HepG2 (cell line): Measurements from ENCODE around the gene DUSP16. TPM values are rescaled to one million over a fixed set of nuclear protein-coding genes. Genes with fewer than 3 reads are reported as not detected.

Experiments used
- ATF2 ChIP-seq: sonication (generic); formaldehyde crosslinking; IDR thresholded peaks from 2 replicates; pipeline ENCODE4 v1.4.0; 2020; ENCODE audit warnings: missing genetic modification reagents
- CBX2 ChIP-seq, 2 experiments: fragments of 200-600 bp in 1 of 2; sonication (generic); formaldehyde crosslinking in 1 of 2; IDR thresholded peaks; 2 replicates each; pipeline versions ENCODE4 v1.7.0 to v1.8.1; 2018 to 2022; ENCODE audit warnings: low read depth in 2 of 2, low read length in 1 of 2, mild to moderate bottlenecking in 1 of 2, missing genetic modification reagents in 1 of 2
- CREB1 ChIP-seq, 2 experiments: fragments of 450-650 bp in 1 of 2; IDR thresholded peaks; 2 replicates each; pipeline ENCODE4 v1.6.1; 2016 to 2017; ENCODE audit warnings: control low read depth in 1 of 2, mild to moderate bottlenecking in 1 of 2, missing compliant biosample characterization in 1 of 2, missing genetic modification characterization in 1 of 2
- EP300 ChIP-seq, 3 experiments: sonication (generic) in 1 of 3; formaldehyde crosslinking in 1 of 3; IDR thresholded peaks; 2 replicates each; pipeline versions ENCODE4 v1.5.1 to v1.6.1; 2011 to 2020; ENCODE audit warnings: low read depth in 2 of 3, low read length in 2 of 3, borderline replicate concordance in 1 of 3, improper control_type of control experiment in 1 of 3, mild to moderate bottlenecking in 1 of 3, missing genetic modification reagents in 1 of 3, moderate library complexity in 1 of 3
- FOSL1 ChIP-seq: sonication (generic); formaldehyde crosslinking; IDR thresholded peaks from 2 replicates; pipeline ENCODE4 v1.9.0; 2021; ENCODE audit warnings: missing genetic modification reagents, borderline replicate concordance
- ISL2 ChIP-seq: sonication (generic); formaldehyde crosslinking; IDR thresholded peaks from 2 replicates; pipeline ENCODE4 v1.5.0; 2020; ENCODE audit warnings: missing genetic modification reagents
- KLF16 ChIP-seq, 2 experiments: sonication (generic) in 1 of 2; formaldehyde crosslinking in 1 of 2; IDR thresholded peaks; 2 replicates each; pipeline versions ENCODE4 v1.6.1 to v1.8.0; 2016 to 2023; ENCODE audit warnings: missing genetic modification reagents in 2 of 2, missing compliant biosample characterization in 1 of 2
- MAZ ChIP-seq, 2 experiments: sonication (generic) in 1 of 2; formaldehyde crosslinking in 1 of 2; IDR thresholded peaks; 2 replicates each; pipeline versions ENCODE4 v1.5.0 to v1.6.1; 2012 to 2020; ENCODE audit warnings: low read depth in 2 of 2, mild to moderate bottlenecking in 2 of 2, borderline replicate concordance in 1 of 2, improper control_type of control experiment in 1 of 2, low read length in 1 of 2, missing genetic modification reagents in 1 of 2, moderate library complexity in 1 of 2
- SAP130 ChIP-seq: IDR thresholded peaks from 2 replicates; pipeline ENCODE4 v1.6.1; 2016; ENCODE audit warnings: low read depth
- SOX5 ChIP-seq: IDR thresholded peaks from 2 replicates; pipeline ENCODE4 v1.6.1; 2016; ENCODE audit warnings: borderline replicate concordance
- XRCC5 ChIP-seq: fragments of 200-400 bp; formaldehyde crosslinking; optimal IDR thresholded peaks from 2 replicates; pipeline ENCODE3; 2017; ENCODE audit warnings: mild to moderate bottlenecking, low read length
- ZBTB21 ChIP-seq: sonication (generic); formaldehyde crosslinking; IDR thresholded peaks from 2 replicates; pipeline ENCODE4 v1.4.0; 2020; ENCODE audit warnings: missing genetic modification reagents
- ZNF12 ChIP-seq: sonication (generic); formaldehyde crosslinking; IDR thresholded peaks from 2 replicates; pipeline ENCODE4 v1.5.0; 2020; ENCODE audit warnings: missing genetic modification reagents
- ZSCAN25 ChIP-seq: sonication (generic); formaldehyde crosslinking; IDR thresholded peaks from 2 replicates; pipeline ENCODE4 v1.8.0; 2022; ENCODE audit warnings: mild to moderate bottlenecking, missing genetic modification reagents
- polyA plus RNA-seq, 8 experiments: library from polyadenylated mRNA; depleted of rRNA in 3 of 8; stranded (reverse) in 7 of 8; unstranded in 1 of 8; fragments of >200 nt; fragmentation: Illumina TruSeq in 4 of 8; extraction: Trizol in 4 of 8; gene quantifications; 2 replicates each; pipeline versions ENCODE4 v1.2.1 to v1.2.3, GENCODE V29; 2011 to 2016; ENCODE audit warnings: low read depth in 4 of 8, missing spikeins in 1 of 8, mixed read lengths in 1 of 8; ENCODE audit not compliant: insufficient read depth in 1 of 8
- total RNA-seq, 5 experiments: library from RNA; depleted of rRNA; stranded (reverse); fragments of >200 nt; fragmentation: Illumina TruSeq; extraction: Trizol; gene quantifications; 2 replicates each; pipeline ENCODE4 v1.2.3, GENCODE V29; 2016; ENCODE audit warnings: low read depth in 1 of 5
- TF ChIP-seq, protein P1 (sequence below): IDR thresholded peaks from 2 replicates; pipeline ENCODE4 v1.4.0; 2020; ENCODE audit warnings: mild to moderate bottlenecking, missing genetic modification reagents
- TF ChIP-seq, protein P2 (sequence below): sonication (generic); formaldehyde crosslinking; conservative IDR thresholded peaks from 2 replicates; pipeline ENCODE4 v1.4.0; 2020; ENCODE audit warnings: mild to moderate bottlenecking, missing genetic modification reagents, moderate library complexity

The DUSP16 gene
- total and polyA plus RNA-seq, 2 of the 13 experiments (the other 11 are each of a cell fraction or from before 2014, with no cell fraction given): 45.7 to 46.6 TPM

- TF ChIP-seq, protein P1, sequence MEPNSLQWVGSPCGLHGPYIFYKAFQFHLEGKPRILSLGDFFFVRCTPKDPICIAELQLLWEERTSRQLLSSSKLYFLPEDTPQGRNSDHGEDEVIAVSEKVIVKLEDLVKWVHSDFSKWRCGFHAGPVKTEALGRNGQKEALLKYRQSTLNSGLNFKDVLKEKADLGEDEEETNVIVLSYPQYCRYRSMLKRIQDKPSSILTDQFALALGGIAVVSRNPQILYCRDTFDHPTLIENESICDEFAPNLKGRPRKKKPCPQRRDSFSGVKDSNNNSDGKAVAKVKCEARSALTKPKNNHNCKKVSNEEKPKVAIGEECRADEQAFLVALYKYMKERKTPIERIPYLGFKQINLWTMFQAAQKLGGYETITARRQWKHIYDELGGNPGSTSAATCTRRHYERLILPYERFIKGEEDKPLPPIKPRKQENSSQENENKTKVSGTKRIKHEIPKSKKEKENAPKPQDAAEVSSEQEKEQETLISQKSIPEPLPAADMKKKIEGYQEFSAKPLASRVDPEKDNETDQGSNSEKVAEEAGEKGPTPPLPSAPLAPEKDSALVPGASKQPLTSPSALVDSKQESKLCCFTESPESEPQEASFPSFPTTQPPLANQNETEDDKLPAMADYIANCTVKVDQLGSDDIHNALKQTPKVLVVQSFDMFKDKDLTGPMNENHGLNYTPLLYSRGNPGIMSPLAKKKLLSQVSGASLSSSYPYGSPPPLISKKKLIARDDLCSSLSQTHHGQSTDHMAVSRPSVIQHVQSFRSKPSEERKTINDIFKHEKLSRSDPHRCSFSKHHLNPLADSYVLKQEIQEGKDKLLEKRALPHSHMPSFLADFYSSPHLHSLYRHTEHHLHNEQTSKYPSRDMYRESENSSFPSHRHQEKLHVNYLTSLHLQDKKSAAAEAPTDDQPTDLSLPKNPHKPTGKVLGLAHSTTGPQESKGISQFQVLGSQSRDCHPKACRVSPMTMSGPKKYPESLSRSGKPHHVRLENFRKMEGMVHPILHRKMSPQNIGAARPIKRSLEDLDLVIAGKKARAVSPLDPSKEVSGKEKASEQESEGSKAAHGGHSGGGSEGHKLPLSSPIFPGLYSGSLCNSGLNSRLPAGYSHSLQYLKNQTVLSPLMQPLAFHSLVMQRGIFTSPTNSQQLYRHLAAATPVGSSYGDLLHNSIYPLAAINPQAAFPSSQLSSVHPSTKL (CRISPR knock-in tag): peak; percentile 73
- TF ChIP-seq SOX5 (CRISPR knock-in tag): peak; percentile 44; the same call in 1 of the 2 replicates
- peak; percentile 50 for TF ChIP-seq SAP130 (CRISPR knock-in tag)
- no peak for TF ChIP-seq MAZ (IDR thresholded peaks at IDR 0.05; ENCODE audit: borderline replicate concordance, low read depth, low read length)
- no peak for TF ChIP-seq MAZ (CRISPR knock-in tag; IDR thresholded peaks at IDR 0.05; ENCODE audit: low read depth)
- TF ChIP-seq ZBTB21: 0 out of 2 replicates have a peak, but pooled peaks have one; percentile 41
- no peak for TF ChIP-seq ZSCAN25
- peak in 1 of 2 experiments; percentile 27; a peak in 1 of 4 replicates for TF ChIP-seq KLF16 (CRISPR knock-in tag; IDR thresholded peaks at IDR 0.05)
- peak; percentile 56; the same call in 1 of the 2 replicates for TF ChIP-seq ATF2 (CRISPR knock-in tag)
- TF ChIP-seq XRCC5: peak; percentile 31
- 0 out of 2 replicates have a peak, but pooled peaks have one; percentile 9 for TF ChIP-seq CREB1 (IDR thresholded peaks at IDR 0.05)
- peak; percentile 70 for TF ChIP-seq CREB1 (CRISPR knock-in tag; IDR thresholded peaks at IDR 0.05)
- TF ChIP-seq, protein P2, sequence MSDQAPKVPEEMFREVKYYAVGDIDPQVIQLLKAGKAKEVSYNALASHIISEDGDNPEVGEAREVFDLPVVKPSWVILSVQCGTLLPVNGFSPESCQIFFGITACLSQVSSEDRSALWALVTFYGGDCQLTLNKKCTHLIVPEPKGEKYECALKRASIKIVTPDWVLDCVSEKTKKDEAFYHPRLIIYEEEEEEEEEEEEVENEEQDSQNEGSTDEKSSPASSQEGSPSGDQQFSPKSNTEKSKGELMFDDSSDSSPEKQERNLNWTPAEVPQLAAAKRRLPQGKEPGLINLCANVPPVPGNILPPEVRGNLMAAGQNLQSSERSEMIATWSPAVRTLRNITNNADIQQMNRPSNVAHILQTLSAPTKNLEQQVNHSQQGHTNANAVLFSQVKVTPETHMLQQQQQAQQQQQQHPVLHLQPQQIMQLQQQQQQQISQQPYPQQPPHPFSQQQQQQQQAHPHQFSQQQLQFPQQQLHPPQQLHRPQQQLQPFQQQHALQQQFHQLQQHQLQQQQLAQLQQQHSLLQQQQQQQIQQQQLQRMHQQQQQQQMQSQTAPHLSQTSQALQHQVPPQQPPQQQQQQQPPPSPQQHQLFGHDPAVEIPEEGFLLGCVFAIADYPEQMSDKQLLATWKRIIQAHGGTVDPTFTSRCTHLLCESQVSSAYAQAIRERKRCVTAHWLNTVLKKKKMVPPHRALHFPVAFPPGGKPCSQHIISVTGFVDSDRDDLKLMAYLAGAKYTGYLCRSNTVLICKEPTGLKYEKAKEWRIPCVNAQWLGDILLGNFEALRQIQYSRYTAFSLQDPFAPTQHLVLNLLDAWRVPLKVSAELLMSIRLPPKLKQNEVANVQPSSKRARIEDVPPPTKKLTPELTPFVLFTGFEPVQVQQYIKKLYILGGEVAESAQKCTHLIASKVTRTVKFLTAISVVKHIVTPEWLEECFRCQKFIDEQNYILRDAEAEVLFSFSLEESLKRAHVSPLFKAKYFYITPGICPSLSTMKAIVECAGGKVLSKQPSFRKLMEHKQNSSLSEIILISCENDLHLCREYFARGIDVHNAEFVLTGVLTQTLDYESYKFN: peak; percentile 49; the same call in 1 of the 2 replicates
- TF ChIP-seq FOSL1 (CRISPR knock-in tag): peak; percentile 67; the same call in 1 of the 2 replicates
- no peak for TF ChIP-seq CBX2 (IDR thresholded peaks at IDR 0.05; ENCODE audit: low read depth, low read length)
- no peak for TF ChIP-seq CBX2 (CRISPR knock-in tag; IDR thresholded peaks at IDR 0.05; ENCODE audit: low read depth)
- TF ChIP-seq EP300 (IDR thresholded peaks at IDR 0.05; ENCODE audit: low read depth in 2 of 2, low read length in 2 of 2): peak in 1 of 2 experiments; percentile 90; a peak in 2 of 4 replicates
- TF ChIP-seq EP300 (CRISPR knock-in tag; IDR thresholded peaks at IDR 0.05; ENCODE audit: borderline replicate concordance): peak; percentile 89
- TF ChIP-seq ZNF12 (CRISPR knock-in tag): peak; percentile 59; the same call in 1 of the 2 replicates
- peak; percentile 77 for TF ChIP-seq ISL2 (CRISPR knock-in tag)
Observed at GRCh38 chr12:12439636-12440035, 123.0 kb downstream of the DUSP16 start (continued).
